A549 (cell line): ENCODE data around the gene SLC22A2. TPM values are rescaled to one million over a fixed set of nuclear protein-coding genes. Genes with fewer than 3 reads are reported as not detected.

Experiments used
- ATAC-seq, 2 experiments: fragments of 200-7000 bp in 1 of 2; fragments of >200 bp in 1 of 2; cut with Nextera tagmentation in 1 of 2; cut with Tn5 transposase in 1 of 2; 3 replicates each; pipeline versions ENCODE4 v1.8.0 to v1.9.1; 2018 to 2020; ENCODE audit warnings: mild to moderate bottlenecking in 1 of 2, moderate library complexity in 1 of 2
- CTCF ChIA-PET: fragments of 300-600 bp; sonication (Branson Sonifier 250); formaldehyde crosslinking; extraction: SDS; loops from one replicate; lab custom pipeline; 2021; ENCODE audit warnings: antibody characterized with exemption, inconsistent platforms; lab: Yijun Ruan, JAX
- POLR2A ChIA-PET: fragments of 350-600 bp; formaldehyde crosslinking; extraction: SDS; loops from one replicate; lab custom pipeline; 2021; ENCODE audit warnings: antibody characterized with exemption, inconsistent platforms; lab: Yijun Ruan, JAX
- DNase-seq, 2 experiments: peaks; one replicate each; pipeline versions ENCODE4 v3.0.0 to v3.0.0-alpha.2; 2011 to 2016; ENCODE audit warnings: low read depth in 1 of 2, low spot score in 1 of 2
- FAIRE-seq: peaks from 2 replicates; lab custom pipeline; 2011; peaks lifted over from hg19 to GRCh38; lab: Jason Lieb, UNC
- H3K27ac ChIP-seq, 2 experiments: fragments of >200 bp; sonication (Bioruptor Twin); formaldehyde crosslinking; 3 replicates each; pipeline ENCODE4 v1.5.1; 2016 to 2017
- H3K4me1 ChIP-seq: fragments of >200 bp; sonication (Bioruptor Twin); formaldehyde crosslinking; 3 replicates; pipeline ENCODE4 v1.6.1; 2016
- H3K4me2 ChIP-seq: fragments of >200 bp; sonication (Bioruptor Twin); formaldehyde crosslinking; 3 replicates; pipeline ENCODE4 v1.6.1; 2016
- H3K4me3 ChIP-seq: fragments of >200 bp; sonication (Bioruptor Twin); formaldehyde crosslinking; 3 replicates; pipeline ENCODE4 v1.5.1; 2016
- H3K9me3 ChIP-seq: fragments of >200 bp; sonication (Bioruptor Twin); formaldehyde crosslinking; 3 replicates; pipeline ENCODE4 v1.6.1; 2016
- CEBPB ChIP-seq, 2 experiments: fragments of >200 bp in 1 of 2; sonication (Bioruptor Twin) in 1 of 2; formaldehyde crosslinking in 1 of 2; IDR thresholded peaks; 2 replicates each; pipeline ENCODE4 v1.6.1; 2012 to 2016
- CHD4 ChIP-seq: fragments of 200-600 bp; sonication (generic); IDR thresholded peaks from 2 replicates; pipeline ENCODE4 v1.6.1; 2016; ENCODE audit warnings: antibody characterized with exemption, mild to moderate bottlenecking, borderline replicate concordance
- CTCF ChIP-seq: fragments of >200 bp; sonication (Bioruptor Twin); formaldehyde crosslinking; IDR thresholded peaks from 3 replicates; pipeline ENCODE4 v1.5.1; 2016
- ESRRA ChIP-seq: fragments of 150-350 bp; IDR thresholded peaks from 2 replicates; pipeline ENCODE4 v1.6.1; 2014; ENCODE audit warnings: mild to moderate bottlenecking, low read length, borderline replicate concordance
- FOSB ChIP-seq: fragments of 250-450 bp; sonication (Bioruptor Pico); IDR thresholded peaks from 2 replicates; pipeline ENCODE4 v1.5.0; 2020; ENCODE audit warnings: mild to moderate bottlenecking, moderate library complexity
- GATA3 ChIP-seq: IDR thresholded peaks from 2 replicates; pipeline ENCODE4 v1.6.1; 2012; ENCODE audit warnings: borderline replicate concordance
- HMGXB4 ChIP-seq: fragments of 250-450 bp; sonication (Bioruptor Pico); IDR thresholded peaks from 2 replicates; pipeline ENCODE4 v1.5.0; 2021; ENCODE audit warnings: mild to moderate bottlenecking, moderate library complexity, borderline replicate concordance
- HOXB13 ChIP-seq: fragments of 250-450 bp; sonication (Bioruptor Pico); IDR thresholded peaks from 2 replicates; pipeline ENCODE4 v1.5.0; 2020; ENCODE audit warnings: low read depth, mild to moderate bottlenecking, moderate library complexity
- KDM1A ChIP-seq: fragments of 200-600 bp; sonication (generic); IDR thresholded peaks from 2 replicates; pipeline ENCODE4 v1.6.1; 2016; ENCODE audit warnings: low read depth, mild to moderate bottlenecking
- PHF8 ChIP-seq: fragments of 200-600 bp; sonication (generic); IDR thresholded peaks from 2 replicates; pipeline ENCODE4 v1.6.1; 2016; ENCODE audit warnings: low read depth, mild to moderate bottlenecking, antibody characterized with exemption, moderate library complexity, borderline replicate concordance
- RAD21 ChIP-seq, 2 experiments: fragments of >200 bp in 1 of 2; sonication (Bioruptor Twin) in 1 of 2; formaldehyde crosslinking in 1 of 2; IDR thresholded peaks in 1 of 2; conservative IDR thresholded peaks in 1 of 2; 2 replicates in 1 of 2; 3 replicates in 1 of 2; pipeline ENCODE4 v1.6.1; 2012 to 2018; ENCODE audit warnings: inconsistent platforms in 1 of 2
- REST ChIP-seq: fragments of 200-600 bp; sonication (generic); IDR thresholded peaks from 2 replicates; pipeline ENCODE4 v1.6.1; 2016; ENCODE audit warnings: antibody characterized with exemption, mild to moderate bottlenecking, moderate library complexity
- RFX5 ChIP-seq: fragments of 450-650 bp; IDR thresholded peaks from 2 replicates; pipeline ENCODE4 v1.7.1; 2014; ENCODE audit warnings: antibody characterized with exemption, mild to moderate bottlenecking, moderate library complexity
- SREBF2 ChIP-seq: fragments of 450-650 bp; IDR thresholded peaks from 2 replicates; pipeline ENCODE4 v1.6.1; 2014; ENCODE audit warnings: mild to moderate bottlenecking, moderate library complexity
- TP53 ChIP-seq: fragments of 250-450 bp; sonication (Bioruptor Pico); IDR thresholded peaks from 2 replicates; pipeline ENCODE4 v1.5.0; 2021; ENCODE audit warnings: mild to moderate bottlenecking, moderate library complexity
- USF2 ChIP-seq: fragments of 450-650 bp; IDR thresholded peaks from 2 replicates; pipeline ENCODE4 v1.6.1; 2014; ENCODE audit warnings: antibody characterized with exemption
- ZC3H11A ChIP-seq: fragments of 450-650 bp; IDR thresholded peaks from 2 replicates; pipeline ENCODE4 v1.6.1; 2014; ENCODE audit warnings: antibody characterized with exemption, mild to moderate bottlenecking
- ZFP36 ChIP-seq: fragments of 450-650 bp; IDR thresholded peaks from 2 replicates; pipeline ENCODE4 v1.6.1; 2014; ENCODE audit warnings: borderline replicate concordance; ENCODE audit not compliant: partially characterized antibody
- ZNF302 ChIP-seq: fragments of 250-450 bp; sonication (Bioruptor Pico); IDR thresholded peaks from 2 replicates; pipeline ENCODE4 v1.9.0; 2021; ENCODE audit warnings: inconsistent platforms, mild to moderate bottlenecking, moderate library complexity
- ZSCAN20 ChIP-seq: fragments of 250-450 bp; sonication (Bioruptor Pico); IDR thresholded peaks from 2 replicates; pipeline ENCODE4 v1.8.0; 2022; ENCODE audit warnings: mild to moderate bottlenecking, moderate library complexity
- WGBS: methylation state at CpG from one replicate; pipeline ENCODE4 v1.1.6; 2017; ENCODE audit errors: missing lambda C conversion rate; 5-methylcytosine and 5-hydroxymethylcytosine counted together
- polyA plus RNA-seq, 4 experiments: library from polyadenylated mRNA; depleted of rRNA in 3 of 4; stranded (reverse); fragments of >200 nt; fragmentation: RNase III in 1 of 4; extraction: RNeasy Plus Mini Kit Qiagen cat#74134 plus additional on column Dnase treatment in 1 of 4; gene quantifications; 2 replicates in 3 of 4; 3 replicates in 1 of 4; pipeline ENCODE4 v1.2.3, GENCODE V29; 2011 to 2017

SLC22A2 gene
- polyA plus RNA-seq, 2 of the 4 experiments (the other 2 are of a cell fraction) = 0.04 TPM; not detected in 1

GRCh38 chr6:160277546-160277945, 18.9 kb upstream of the SLC22A2 start:
- CTCF ChIA-PET = no interaction called here
- no peak overlapping the region for H3K4me2 ChIP-seq
- TF ChIP-seq USF2 = no peak
- no peak for TF ChIP-seq GATA3
- TF ChIP-seq PHF8 = no peak
- TF ChIP-seq CEBPB (IDR thresholded peaks at IDR 0.05) = no peak
- no peak for TF ChIP-seq ZSCAN20 (CRISPR knock-in tag)
- TF ChIP-seq RAD21 (conservative IDR thresholded peaks at IDR 0.05 in 1 of 2, IDR thresholded peaks at IDR 0.05 in 1 of 2) = no peak
- no peak for TF ChIP-seq FOSB (CRISPR knock-in tag)
- no peak for TF ChIP-seq HMGXB4 (CRISPR knock-in tag)
- TF ChIP-seq CTCF = no peak
- DNase-seq = no peak
- no peak for FAIRE-seq
- H3K9me3 ChIP-seq = no peaks in the 10 kb centered on the region
- H3K4me1 ChIP-seq = peaks cover 15% of the 10 kb centered on the region; the same call in 2 of the 3 replicates
- H3K4me3 ChIP-seq = no peak overlapping the region
- POLR2A ChIA-PET = no interaction called here
- 93% methylated on average over 15 of the region's 15 CpGs for WGBS
- H3K27ac ChIP-seq = no peak overlapping the region
- ATAC-seq = no peak

- DNase-seq (no peak), ATAC-seq (no peak), FAIRE-seq (no peak)
- H3K4me3 ChIP-seq = no peak overlapping the region
- H3K9me3 ChIP-seq = no peaks in the 10 kb centered on the region
- H3K27ac ChIP-seq = no peak overlapping the region
- ChIA-PET POLR2A (no interaction called here), CTCF (no interaction called here)
- peaks cover 15% of the 10 kb centered on the region; the same call in 2 of the 3 replicates for H3K4me1 ChIP-seq
- WGBS = 88% methylated on average over 5 of the region's 5 CpGs
- TF ChIP-seq ESRRA (no peak), KDM1A (no peak), SREBF2 (no peak), FOSB (CRISPR knock-in tag) (no peak), HOXB13 (CRISPR knock-in tag) (no peak), REST (no peak), RFX5 (no peak), ZFP36 (no peak), ZNF302 (CRISPR knock-in tag) (no peak), CHD4 (no peak), TP53 (no peak), CTCF (no peak), ZC3H11A (no peak), CEBPB (IDR thresholded peaks at IDR 0.05) (no peak)
- no peak overlapping the region for H3K4me2 ChIP-seq
Observed at GRCh38 chr6:160277144-160277543, 18.5 kb upstream of the SLC22A2 start.
